HepG2 (cell line): ENCODE results near the gene AUTS2. TPM values are rescaled to one million over a fixed set of nuclear protein-coding genes. Genes with fewer than 3 reads are reported as not detected.

Experiments used
- ARID4A ChIP-seq: sonication (generic); formaldehyde crosslinking; IDR thresholded peaks from 2 replicates; pipeline ENCODE4 v1.5.0; 2020; ENCODE audit warnings: mild to moderate bottlenecking, missing genetic modification reagents, borderline replicate concordance
- ATAD3A ChIP-seq: sonication (generic); formaldehyde crosslinking; IDR thresholded peaks from 2 replicates; pipeline ENCODE4 v1.4.0; 2020; ENCODE audit warnings: missing genetic modification reagents
- ATF3 ChIP-seq: sonication (generic); formaldehyde crosslinking; IDR thresholded peaks from 2 replicates; pipeline ENCODE4 v1.4.0; 2020; ENCODE audit warnings: missing genetic modification reagents
- MYPOP ChIP-seq: sonication (generic); formaldehyde crosslinking; IDR thresholded peaks from 2 replicates; pipeline ENCODE4 v1.8.1; 2023; ENCODE audit warnings: mild to moderate bottlenecking, moderate library complexity, missing genetic modification reagents
- NR2F1 ChIP-seq, 2 experiments: fragments of 450-650 bp in 1 of 2; formaldehyde crosslinking in 1 of 2; IDR thresholded peaks; 2 replicates each; pipeline versions ENCODE4 v1.5.0 to v1.6.1; 2016 to 2020; ENCODE audit warnings: mild to moderate bottlenecking in 1 of 2, missing compliant biosample characterization in 1 of 2, missing genetic modification reagents in 1 of 2, moderate library complexity in 1 of 2
- PLSCR1 ChIP-seq: sonication (generic); formaldehyde crosslinking; IDR thresholded peaks from 2 replicates; pipeline ENCODE4 v1.5.0; 2020; ENCODE audit warnings: missing genetic modification reagents, mild to moderate bottlenecking, borderline replicate concordance
- ZNF629 ChIP-seq: sonication (generic); formaldehyde crosslinking; conservative IDR thresholded peaks from 2 replicates; pipeline ENCODE4 v1.5.0; 2020; ENCODE audit warnings: missing genetic modification reagents
- ZNF746 ChIP-seq: sonication (generic); formaldehyde crosslinking; IDR thresholded peaks from 2 replicates; pipeline ENCODE4 v1.8.0; 2022; ENCODE audit warnings: mild to moderate bottlenecking, missing genetic modification reagents
- polyA plus RNA-seq, 8 experiments: library from polyadenylated mRNA; depleted of rRNA in 3 of 8; stranded (reverse) in 7 of 8; unstranded in 1 of 8; fragments of >200 nt; fragmentation: Illumina TruSeq in 4 of 8; extraction: Trizol in 4 of 8; gene quantifications; 2 replicates each; pipeline versions ENCODE4 v1.2.1 to v1.2.3, GENCODE V29; 2011 to 2016; ENCODE audit warnings: low read depth in 4 of 8, missing spikeins in 1 of 8, mixed read lengths in 1 of 8; ENCODE audit not compliant: insufficient read depth in 1 of 8
- total RNA-seq, 5 experiments: library from RNA; depleted of rRNA; stranded (reverse); fragments of >200 nt; fragmentation: Illumina TruSeq; extraction: Trizol; gene quantifications; 2 replicates each; pipeline ENCODE4 v1.2.3, GENCODE V29; 2016; ENCODE audit warnings: low read depth in 1 of 5

AUTS2 gene
- total and polyA plus RNA-seq, 2 of the 13 experiments (the other 11 are each of a cell fraction or from before 2014, with no cell fraction given), result 0.38 TPM; not detected in 1

GRCh38 chr7:69827140-69827539 lies 228.9 kb downstream of the AUTS2 start (continued):
- TF ChIP-seq ARID4A (CRISPR knock-in tag), result no peak
- TF ChIP-seq ZNF746 (CRISPR knock-in tag), result no peak
- no peak for TF ChIP-seq ATF3 (CRISPR knock-in tag)
- no peak for TF ChIP-seq MYPOP (CRISPR knock-in tag)
- TF ChIP-seq PLSCR1 (CRISPR knock-in tag), result no peak
- TF ChIP-seq ZNF629 (CRISPR knock-in tag), result no peak
- TF ChIP-seq ATAD3A (CRISPR knock-in tag), result no peak
- TF ChIP-seq NR2F1 (CRISPR knock-in tag; IDR thresholded peaks at IDR 0.05), result no peak
